ENCODE data around the gene LDLRAD2. TPM values are rescaled to one million over a fixed set of nuclear protein-coding genes. Genes with fewer than 3 reads are reported as not detected.
A peak's percentile ranks its signal among the peaks of the same experiment; 100 is the strongest.

LDLRAD2 gene
- total and polyA plus RNA-seq, 3 donors from 2014 or later: 1.3 to 1.9 (median 1.9) TPM

DNA sequence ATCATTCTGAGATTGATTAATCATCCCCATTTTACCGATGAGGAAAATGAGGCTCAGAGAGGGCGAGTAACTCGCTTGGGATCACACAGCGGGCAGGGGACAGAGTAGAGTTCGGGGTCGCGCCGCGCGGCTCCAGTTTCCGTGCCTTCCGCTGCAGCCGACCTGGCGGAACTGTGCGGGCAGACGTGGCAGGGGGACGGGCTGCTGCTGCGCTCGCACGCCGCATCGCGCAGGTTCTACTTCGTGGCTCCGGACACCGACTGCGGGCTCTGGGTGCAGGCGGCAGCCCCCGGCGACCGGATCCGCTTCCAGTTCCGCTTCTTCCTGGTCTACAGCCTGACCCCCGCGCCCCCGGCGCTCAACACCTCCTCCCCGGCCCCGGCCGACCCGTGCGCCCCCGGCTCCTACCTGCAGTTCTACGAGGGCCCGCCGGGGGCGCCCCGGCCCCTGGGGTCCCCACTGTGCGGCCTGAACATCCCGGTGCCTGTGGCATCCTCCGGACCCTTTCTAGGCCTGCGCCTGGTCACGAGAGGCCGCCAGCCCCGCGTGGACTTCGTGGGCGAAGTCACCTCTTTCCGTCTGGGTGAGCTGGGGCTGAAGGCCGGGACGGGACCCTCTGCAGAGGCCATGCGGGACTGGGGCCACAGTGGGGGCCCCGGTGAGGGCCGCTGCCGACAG is 2.3 kb downstream of the LDLRAD2 start:
- peak; percentile 43 for DNase-seq
- no peaks in the 10 kb centered on the region for H3K4me1 ChIP-seq
- no peaks in the 10 kb centered on the region for H3K27me3 ChIP-seq
- H3K9me3 ChIP-seq: no peaks in the 10 kb centered on the region
- no peak for TF ChIP-seq POLR2A (IDR thresholded peaks at IDR 0.05)
- TF ChIP-seq, protein P1, sequence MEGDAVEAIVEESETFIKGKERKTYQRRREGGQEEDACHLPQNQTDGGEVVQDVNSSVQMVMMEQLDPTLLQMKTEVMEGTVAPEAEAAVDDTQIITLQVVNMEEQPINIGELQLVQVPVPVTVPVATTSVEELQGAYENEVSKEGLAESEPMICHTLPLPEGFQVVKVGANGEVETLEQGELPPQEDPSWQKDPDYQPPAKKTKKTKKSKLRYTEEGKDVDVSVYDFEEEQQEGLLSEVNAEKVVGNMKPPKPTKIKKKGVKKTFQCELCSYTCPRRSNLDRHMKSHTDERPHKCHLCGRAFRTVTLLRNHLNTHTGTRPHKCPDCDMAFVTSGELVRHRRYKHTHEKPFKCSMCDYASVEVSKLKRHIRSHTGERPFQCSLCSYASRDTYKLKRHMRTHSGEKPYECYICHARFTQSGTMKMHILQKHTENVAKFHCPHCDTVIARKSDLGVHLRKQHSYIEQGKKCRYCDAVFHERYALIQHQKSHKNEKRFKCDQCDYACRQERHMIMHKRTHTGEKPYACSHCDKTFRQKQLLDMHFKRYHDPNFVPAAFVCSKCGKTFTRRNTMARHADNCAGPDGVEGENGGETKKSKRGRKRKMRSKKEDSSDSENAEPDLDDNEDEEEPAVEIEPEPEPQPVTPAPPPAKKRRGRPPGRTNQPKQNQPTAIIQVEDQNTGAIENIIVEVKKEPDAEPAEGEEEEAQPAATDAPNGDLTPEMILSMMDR (IDR thresholded peaks at IDR 0.05): peak; percentile 31 to 58 (median 37)
- no peaks in the 10 kb centered on the region for H3K36me3 ChIP-seq (ENCODE audit: low read depth, missing control alignments)
- H3K27ac ChIP-seq: no peak overlapping the region
- intact Hi-C loops (cut with DNase I; ENCODE audit: low total_unique reads): no loop called here
- H3K4me3 ChIP-seq: peak overlapping the region; percentile 43 to 46
- WGBS, 2 donors: 10 to 14% methylated on average over 38 to 62 of the region's 65 CpGs

DNA sequence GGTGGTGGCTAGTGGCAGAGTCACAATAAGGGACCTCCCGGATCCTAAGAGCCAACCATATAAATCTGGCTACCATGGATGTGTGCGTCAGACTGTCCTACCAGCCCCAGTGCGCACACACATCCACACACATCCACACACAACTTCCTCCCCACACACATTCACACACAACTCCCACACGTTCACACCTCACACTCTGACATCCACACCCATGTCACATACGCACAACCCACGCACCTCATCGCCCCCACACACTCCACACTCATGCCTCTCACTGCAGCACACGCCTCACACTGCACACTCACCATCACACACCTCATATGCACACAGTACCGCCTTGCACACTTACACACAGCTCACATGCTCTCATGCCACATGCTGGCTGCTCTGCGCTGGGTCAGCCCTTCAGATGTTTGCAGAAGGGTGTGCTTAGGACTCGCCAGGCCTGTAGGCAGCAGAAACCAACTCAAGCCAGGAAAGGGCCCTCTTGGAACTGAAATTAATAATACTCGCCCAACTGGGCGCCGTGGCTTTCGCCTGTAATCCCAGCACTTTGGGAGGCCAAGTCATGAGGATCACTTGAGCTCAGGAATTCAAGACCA is 3.0 kb downstream of the LDLRAD2 start:
- H3K4me3 ChIP-seq: peak overlapping the region in 1 of 2 donors; percentile 46
- 88 to 90% methylated on average over 15 of the region's 15 CpGs for WGBS, 2 donors

GRCh38 chr1:21815724-21816321 is 3.8 kb downstream of the LDLRAD2 start:
- DNase-seq: no peak
- TF ChIP-seq, protein P1 (IDR thresholded peaks at IDR 0.05): no peak
- no peak for TF ChIP-seq POLR2A (IDR thresholded peaks at IDR 0.05)
- WGBS, 2 donors: 86 to 87% methylated on average over 8 to 12 of the region's 12 CpGs

More for the DNA sequence above, 3.0 kb downstream of the LDLRAD2 start:
- intact Hi-C loops (cut with DNase I; ENCODE audit: low total_unique reads): no loop called here
- TF ChIP-seq POLR2A (IDR thresholded peaks at IDR 0.05): no peak
- TF ChIP-seq, protein P1 (IDR thresholded peaks at IDR 0.05): no peak
- H3K27ac ChIP-seq: no peak overlapping the region
- no peaks in the 10 kb centered on the region for H3K9me3 ChIP-seq
- no peak for DNase-seq
- no peaks in the 10 kb centered on the region for H3K27me3 ChIP-seq
- no peaks in the 10 kb centered on the region for H3K4me1 ChIP-seq
- no peaks in the 10 kb centered on the region for H3K36me3 ChIP-seq (ENCODE audit: low read depth, missing control alignments)

DNA sequence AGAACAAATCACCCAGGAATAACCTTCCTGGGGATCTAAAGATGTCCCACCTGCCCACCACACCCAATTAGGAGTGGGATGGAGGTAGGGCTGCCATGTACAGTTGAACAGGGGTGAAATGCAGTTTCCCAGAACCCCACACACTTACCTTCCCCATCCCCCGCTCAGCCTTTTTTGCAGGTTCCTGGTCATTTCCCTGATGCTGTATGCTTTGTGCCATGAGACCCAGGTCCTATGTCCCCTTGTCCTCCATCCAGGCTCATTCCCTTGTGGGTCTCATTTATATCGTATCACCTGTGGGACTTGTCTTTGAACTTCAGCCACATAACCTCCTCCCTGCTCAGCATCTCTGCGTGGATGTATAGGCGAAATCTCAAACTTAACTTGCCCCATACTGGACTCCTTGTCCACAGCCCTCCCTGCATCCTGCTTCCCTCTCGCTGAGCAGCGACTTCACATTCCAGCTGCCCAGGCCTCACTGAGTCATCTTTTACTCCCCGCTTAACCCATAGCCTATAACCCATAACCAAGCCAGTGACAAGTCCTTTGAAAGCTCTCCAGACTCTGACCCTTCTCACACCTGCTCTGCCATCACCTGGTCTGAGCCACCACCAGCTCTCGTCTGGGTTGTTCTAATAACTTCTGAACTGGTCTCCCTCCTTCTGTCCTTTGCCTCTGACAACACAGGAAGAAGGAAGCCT is 4.7 kb downstream of the LDLRAD2 start:
- no peaks in the 10 kb centered on the region for H3K4me1 ChIP-seq
- WGBS, 2 donors: 87 to 91% methylated on average over 8 of the region's 8 CpGs
- H3K9me3 ChIP-seq: no peaks in the 10 kb centered on the region
- TF ChIP-seq, protein P1 (IDR thresholded peaks at IDR 0.05): no peak
- TF ChIP-seq POLR2A (IDR thresholded peaks at IDR 0.05): no peak
- H3K36me3 ChIP-seq (ENCODE audit: low read depth, missing control alignments): no peaks in the 10 kb centered on the region
- H3K27me3 ChIP-seq: no peaks in the 10 kb centered on the region
- H3K4me3 ChIP-seq: no peak overlapping the region
- H3K27ac ChIP-seq: no peak overlapping the region
- no peak for DNase-seq
- intact Hi-C loops (cut with DNase I; ENCODE audit: low total_unique reads): no loop called here

More at GRCh38 chr1:21815724-21816321, 3.8 kb downstream of the LDLRAD2 start:
- Histone ChIP-seq H3K36me3 (ENCODE audit: low read depth, missing control alignments) (no peaks in the 10 kb centered on the region), H3K27me3 (no peaks in the 10 kb centered on the region), H3K27ac (no peak overlapping the region), H3K4me1 (no peaks in the 10 kb centered on the region), H3K4me3 (no peak overlapping the region), H3K9me3 (no peaks in the 10 kb centered on the region)
- intact Hi-C loops (cut with DNase I; ENCODE audit: low total_unique reads): no loop called here

Measured in testis (tissue), 3 donors.